GM06990 (cell line): ENCODE measurements around the gene MAPK13.

Experiments used
- DNase-seq: peaks from one replicate; pipeline ENCODE4 v3.0.0-alpha.2; 2011; ENCODE audit not compliant: insufficient read length; ENCODE audit errors: extremely low read depth
- H3K27me3 ChIP-seq: replicated peaks from 2 replicates; pipeline ENCODE4 v1.6.0; 2011; ENCODE audit warnings: low read length; ENCODE audit not compliant: control insufficient read depth, insufficient read depth
- H3K36me3 ChIP-seq: 2 replicates; pipeline ENCODE4 v1.5.1; 2011; ENCODE audit warnings: low read length; ENCODE audit not compliant: control insufficient read depth, insufficient read depth
- H3K4me3 ChIP-seq: replicated peaks from 2 replicates; pipeline ENCODE4 v1.5.1; 2011; ENCODE audit warnings: low read depth, mild to moderate bottlenecking, control low read depth, low read length
- CTCF ChIP-seq: IDR thresholded peaks from 2 replicates; pipeline ENCODE4 v1.5.1; 2011; ENCODE audit warnings: low read length, control low read depth, mild to moderate bottlenecking, inconsistent platforms; ENCODE audit not compliant: insufficient read depth, poor library complexity, severe bottlenecking

Gene MAPK13

GRCh38 chr6:36111526-36111925 is 18.8 kb upstream of the MAPK13 start:
- Histone ChIP-seq H3K36me3 (peaks cover 8% of the 10 kb centered on the region), H3K4me3 (no peak overlapping the region), H3K27me3 (no peaks in the 10 kb centered on the region)
- no peak for DNase-seq
- TF ChIP-seq CTCF, result no peak

GRCh38 chr6:36113049-36113448 is 17.3 kb upstream of the MAPK13 start:
- no peaks in the 10 kb centered on the region for H3K27me3 ChIP-seq
- no peak for TF ChIP-seq CTCF
- peaks cover 8% of the 10 kb centered on the region for H3K36me3 ChIP-seq
- H3K4me3 ChIP-seq, result no peak overlapping the region
- DNase-seq, result no peak

- no peak for TF ChIP-seq CTCF
- no peak overlapping the region for H3K4me3 ChIP-seq
- DNase-seq, result no peak
- peaks cover 3% of the 10 kb centered on the region for H3K36me3 ChIP-seq
- no peaks in the 10 kb centered on the region for H3K27me3 ChIP-seq
These were observed 16.6 kb upstream of the MAPK13 start for GRCh38 chr6:36113703-36114102.

GRCh38 chr6:36114798-36115408 is 15.4 kb upstream of the MAPK13 start:
- Histone ChIP-seq H3K27me3 (no peaks in the 10 kb centered on the region), H3K4me3 (no peak overlapping the region), H3K36me3 (peaks cover 1% of the 10 kb centered on the region; the same call in 1 of the 2 replicates)
- peak; percentile 75 for DNase-seq
- TF ChIP-seq CTCF, result no peak

- no peak overlapping the region for H3K4me3 ChIP-seq
- no peak for TF ChIP-seq CTCF
- no peak for DNase-seq
- H3K36me3 ChIP-seq, result no peaks in the 10 kb centered on the region; the same call in 1 of the 2 replicates
- no peaks in the 10 kb centered on the region for H3K27me3 ChIP-seq
These were observed 14.9 kb upstream of the MAPK13 start for GRCh38 chr6:36115412-36115811.
